Measurements from ENCODE around the gene ITK. TPM values are rescaled to one million over a fixed set of nuclear protein-coding genes. Genes with fewer than 3 reads are reported as not detected.

ITK gene
- total RNA-seq, 2 donors from 2014 or later, result 0.33 to 0.90 TPM

DNA sequence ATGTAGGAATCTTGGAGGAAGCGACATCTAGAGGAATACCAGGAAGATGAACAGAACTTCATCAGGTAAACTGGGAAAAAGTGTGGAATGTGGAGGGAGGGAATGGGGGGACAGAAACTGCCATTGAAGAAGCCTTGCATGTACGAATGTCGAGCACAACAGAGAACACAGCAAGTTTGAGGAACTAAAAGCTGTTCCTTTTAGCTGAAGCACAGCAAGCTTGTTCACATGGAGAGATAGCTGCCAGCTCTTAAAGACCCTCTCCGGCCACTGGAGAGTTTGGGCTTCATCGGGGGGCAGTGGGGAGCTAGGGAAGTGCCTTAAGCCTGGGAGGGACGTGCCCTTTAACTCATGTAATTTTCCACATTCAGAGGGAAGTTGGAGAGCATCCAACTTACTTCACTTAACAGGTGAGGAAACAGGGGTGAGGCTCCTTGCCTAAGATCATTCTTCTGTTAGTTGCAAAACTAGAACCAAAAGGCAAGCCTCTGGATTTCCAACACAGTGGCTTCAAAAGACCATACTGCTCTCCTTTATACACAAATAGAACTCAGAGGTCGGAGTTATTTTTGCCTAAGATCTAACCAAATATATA is 83.0 kb downstream of the ITK start:
- Histone ChIP-seq H3K9me3 (no peaks in the 10 kb centered on the region), H3K27me3 (no peaks in the 10 kb centered on the region), H3K4me3 (no peak overlapping the region), H3K27ac (no peak overlapping the region), H3K4me1 (peaks cover 0 to 22% of the 10 kb centered on the region in 2 donors), H3K36me3 (no peaks in the 10 kb centered on the region)
- no peak for DNase-seq (ENCODE audit: low spot score)
- TF ChIP-seq CTCF (IDR thresholded peaks at IDR 0.05), result no peak

DNA sequence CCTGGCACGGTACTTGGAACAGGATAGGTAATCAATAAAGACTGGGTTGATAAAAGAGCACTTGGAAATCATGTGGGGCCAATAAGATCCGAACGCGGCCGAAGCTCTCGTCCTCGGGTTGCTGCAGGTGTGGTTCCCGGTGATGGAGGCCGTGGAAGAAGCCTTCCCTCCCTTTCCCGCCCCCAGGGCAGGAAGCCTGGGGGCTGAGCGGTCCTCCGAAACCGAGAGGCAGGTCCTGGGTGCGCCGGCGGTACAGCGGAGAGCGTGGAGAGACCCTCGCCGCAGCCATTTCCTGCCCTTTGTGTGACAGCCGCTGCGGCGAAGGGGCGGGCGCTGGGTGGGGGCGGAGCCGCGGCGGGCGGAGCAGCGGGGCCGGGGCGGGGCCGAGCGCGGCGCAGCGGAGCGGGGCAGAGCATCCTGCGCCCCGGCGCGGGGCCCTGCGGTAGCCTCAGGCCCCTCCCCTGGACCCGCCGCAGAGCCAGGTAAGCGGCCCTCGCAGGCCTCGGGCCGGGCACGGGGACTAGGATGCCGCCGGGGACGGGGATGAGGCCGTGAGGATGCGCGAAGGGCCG is 85.2 kb downstream of the ITK start, which contains the start of gene CYFIP2:
Gene CYFIP2, plus strand, starts transcription at position 410 of the 572 bp plus-strand sequence. CDS start 19,239 bp downstream, outside the sequence.
- H3K27ac ChIP-seq, result peak within 1 kb of the TSS; percentile 66 to 87
- H3K27me3 ChIP-seq, result no peaks in the 10 kb centered on the region
- H3K9me3 ChIP-seq, result no peaks in the 10 kb centered on the region
- peaks cover 0 to 28% of the 10 kb centered on the region in 2 donors for H3K4me1 ChIP-seq
- peak within 1 kb of the TSS; percentile 67 to 78 for H3K4me3 ChIP-seq
- H3K36me3 ChIP-seq, result no peaks in the 10 kb centered on the region
- no peak for TF ChIP-seq CTCF (IDR thresholded peaks at IDR 0.05)
- DNase-seq (ENCODE audit: low spot score), result no peak

GRCh38 chr5:157266286-157267007 is 85.8 kb downstream of the ITK start:
- Histone ChIP-seq H3K36me3 (no peaks in the 10 kb centered on the region), H3K4me3 (peak overlapping the region; percentile 67 to 78), H3K27ac (peak overlapping the region; percentile 66 to 87), H3K9me3 (no peaks in the 10 kb centered on the region), H3K27me3 (no peaks in the 10 kb centered on the region), H3K4me1 (peaks cover 0 to 34% of the 10 kb centered on the region in 2 donors)
- TF ChIP-seq CTCF (IDR thresholded peaks at IDR 0.05), result no peak
- no peak for DNase-seq (ENCODE audit: low spot score)

DNA sequence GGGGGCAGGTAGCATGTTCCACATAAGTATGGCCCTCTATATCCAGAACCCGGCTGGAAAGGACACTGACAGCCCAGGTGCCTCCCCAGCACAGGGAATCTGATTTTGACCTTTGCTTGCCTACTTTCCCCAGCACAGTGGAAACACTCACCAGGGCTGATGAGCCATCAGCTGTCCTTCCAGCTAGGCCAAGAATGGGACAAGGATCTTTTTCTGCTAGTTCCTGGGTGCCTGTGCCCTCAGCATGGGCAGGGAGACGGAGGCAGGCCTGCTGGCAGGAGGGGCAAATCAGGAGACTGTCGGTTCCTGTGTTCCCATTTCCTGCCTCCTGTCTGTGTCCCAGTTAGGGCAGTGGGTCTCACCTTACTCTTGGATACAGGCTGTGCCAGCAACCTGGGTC is 86.4 kb downstream of the ITK start:
- H3K27me3 ChIP-seq, result no peaks in the 10 kb centered on the region
- no peaks in the 10 kb centered on the region for H3K36me3 ChIP-seq
- H3K4me1 ChIP-seq, result peaks cover 0 to 34% of the 10 kb centered on the region in 2 donors
- peak overlapping the region; percentile 67 to 78 for H3K4me3 ChIP-seq
- no peaks in the 10 kb centered on the region for H3K9me3 ChIP-seq
- DNase-seq (ENCODE audit: low spot score), result no peak
- TF ChIP-seq CTCF (IDR thresholded peaks at IDR 0.05), result no peak
- peak overlapping the region; percentile 66 to 87 for H3K27ac ChIP-seq

DNA sequence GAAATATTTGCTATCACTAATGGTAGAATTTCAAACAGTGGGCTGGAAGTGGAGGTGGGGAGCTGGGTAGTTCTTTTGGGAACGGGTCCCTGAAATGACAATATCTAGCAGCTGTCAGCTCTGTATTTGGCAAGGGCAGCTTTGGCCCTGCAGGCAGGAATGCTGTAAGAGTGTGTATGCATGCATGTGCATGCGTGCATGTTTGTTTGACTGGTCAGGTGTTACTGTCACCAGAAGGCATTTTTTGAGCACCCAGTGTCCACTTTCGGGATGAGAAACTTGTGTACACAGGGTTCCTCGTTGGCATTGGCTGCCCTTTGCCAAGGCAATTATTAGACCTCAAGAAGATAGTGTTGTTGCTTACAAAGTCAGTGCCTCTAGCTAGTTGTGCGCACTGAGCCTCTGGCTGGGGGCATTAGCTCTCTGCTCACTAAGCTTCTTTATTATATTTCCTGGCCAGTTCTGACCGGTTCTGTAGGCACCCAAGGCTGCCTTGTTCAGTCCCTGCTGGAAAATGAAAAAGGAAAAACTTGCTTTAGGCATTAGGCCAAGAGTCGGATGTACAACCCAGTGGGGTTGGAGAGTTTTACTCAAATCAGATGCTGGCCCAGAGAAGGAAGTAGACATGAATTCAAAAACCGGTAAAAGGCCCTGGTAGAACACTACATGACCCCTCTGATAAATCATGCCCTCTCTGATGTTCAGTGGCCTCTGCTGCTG is 87.3 kb downstream of the ITK start:
- Histone ChIP-seq H3K4me1 (peaks cover 0 to 34% of the 10 kb centered on the region in 2 donors), H3K27ac (peak overlapping the region; percentile 66 to 87), H3K4me3 (no peak overlapping the region), H3K36me3 (no peaks in the 10 kb centered on the region), H3K27me3 (no peaks in the 10 kb centered on the region), H3K9me3 (no peaks in the 10 kb centered on the region)
- DNase-seq (ENCODE audit: low spot score), result no peak
- TF ChIP-seq CTCF (IDR thresholded peaks at IDR 0.05), result peak in 1 of 2 donors; percentile 25
